Colonic mucosa (tissue), 4 donors: Measurements from ENCODE around the gene PKHD1. TPM values are rescaled to one million over a fixed set of nuclear protein-coding genes. Genes with fewer than 3 reads are reported as not detected.

Experiments
- DNase-seq: peaks from one replicate; pipeline ENCODE4 v3.0.0-alpha.2; 2020
- H3K27ac ChIP-seq: fragments of 200-600 bp; one replicate; pipeline ENCODE4 v1.8.0; 2021
- H3K27me3 ChIP-seq: fragments of 200-600 bp; one replicate; pipeline ENCODE4 v1.8.0; 2021
- H3K36me3 ChIP-seq: fragments of 200-600 bp; one replicate; pipeline ENCODE4 v1.8.0; 2021
- H3K4me1 ChIP-seq: fragments of 200-600 bp; one replicate; pipeline ENCODE4 v1.8.0; 2021; ENCODE audit warnings: mild to moderate bottlenecking
- H3K4me3 ChIP-seq: fragments of 200-600 bp; one replicate; pipeline ENCODE4 v1.8.0; 2021
- H3K9ac ChIP-seq, 2 donors: one replicate each; pipeline ENCODE4 v1.7.0; 2013; ENCODE audit warnings: control low read depth in 2 of 2, low read depth in 2 of 2, low read length in 2 of 2
- H3K9me3 ChIP-seq: fragments of 200-600 bp; one replicate; pipeline ENCODE4 v1.8.0; 2021
- intact Hi-C: fragments of 100-400 bp; cut with DNase I; formaldehyde crosslinking; loops from one replicate; pipeline ENCODE4 v1.14.1; 2022
- total RNA-seq, 2 donors: library from RNA; stranded (reverse); fragmentation: NEBNext Ultra II Directional in 1 of 2; extraction: Animal tissue kit (Norgen Biotek cat#: 25700) in 1 of 2; gene quantifications; one replicate each; pipeline ENCODE4 v1.2.1, GENCODE V29; 2021
- TF ChIP-seq, protein P1 (sequence below): fragments of 200-600 bp; IDR thresholded peaks from one replicate; pipeline ENCODE4 v1.8.0; 2022; ENCODE audit warnings: antibody characterized with exemption, mild to moderate bottlenecking
- donor health status: healthy.
- donor health status: DM: no; HTN: no; CAD: no.
- donor health status: DM: no; HTN: no; CAD: no.

The PKHD1 gene
- total RNA-seq, 2 donors from 2014 or later: 0.08 to 0.10 TPM

DNA sequence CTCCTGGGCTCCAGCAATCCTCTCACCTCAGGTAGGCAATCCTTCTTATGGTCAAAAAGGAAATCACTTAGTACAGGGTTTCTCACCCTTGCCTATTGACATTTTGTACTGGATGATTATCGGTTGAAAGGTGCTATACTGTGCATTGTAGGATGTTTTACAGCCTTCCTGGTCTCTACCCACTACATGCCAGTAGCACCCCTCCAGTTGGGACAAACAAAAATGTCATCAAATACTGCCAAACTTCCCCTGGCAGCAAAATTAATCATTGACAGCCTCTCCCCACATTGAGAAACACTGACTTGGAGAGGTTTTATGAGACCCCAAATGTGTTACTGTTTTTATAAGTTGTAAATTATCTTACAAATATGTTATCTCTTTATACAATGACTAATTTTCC lies 368.1 kb downstream of the PKHD1 start:
- no peak overlapping the region for H3K4me3 ChIP-seq
- no peaks in the 10 kb centered on the region for H3K9me3 ChIP-seq
- H3K9ac ChIP-seq: no peak overlapping the region
- TF ChIP-seq, protein P1, sequence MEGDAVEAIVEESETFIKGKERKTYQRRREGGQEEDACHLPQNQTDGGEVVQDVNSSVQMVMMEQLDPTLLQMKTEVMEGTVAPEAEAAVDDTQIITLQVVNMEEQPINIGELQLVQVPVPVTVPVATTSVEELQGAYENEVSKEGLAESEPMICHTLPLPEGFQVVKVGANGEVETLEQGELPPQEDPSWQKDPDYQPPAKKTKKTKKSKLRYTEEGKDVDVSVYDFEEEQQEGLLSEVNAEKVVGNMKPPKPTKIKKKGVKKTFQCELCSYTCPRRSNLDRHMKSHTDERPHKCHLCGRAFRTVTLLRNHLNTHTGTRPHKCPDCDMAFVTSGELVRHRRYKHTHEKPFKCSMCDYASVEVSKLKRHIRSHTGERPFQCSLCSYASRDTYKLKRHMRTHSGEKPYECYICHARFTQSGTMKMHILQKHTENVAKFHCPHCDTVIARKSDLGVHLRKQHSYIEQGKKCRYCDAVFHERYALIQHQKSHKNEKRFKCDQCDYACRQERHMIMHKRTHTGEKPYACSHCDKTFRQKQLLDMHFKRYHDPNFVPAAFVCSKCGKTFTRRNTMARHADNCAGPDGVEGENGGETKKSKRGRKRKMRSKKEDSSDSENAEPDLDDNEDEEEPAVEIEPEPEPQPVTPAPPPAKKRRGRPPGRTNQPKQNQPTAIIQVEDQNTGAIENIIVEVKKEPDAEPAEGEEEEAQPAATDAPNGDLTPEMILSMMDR: no peak
- DNase-seq: no peak
- no peaks in the 10 kb centered on the region for H3K36me3 ChIP-seq
- no peaks in the 10 kb centered on the region for H3K4me1 ChIP-seq
- no peaks in the 10 kb centered on the region for H3K27me3 ChIP-seq
- intact Hi-C loops: no loop called here
- H3K27ac ChIP-seq: no peak overlapping the region

DNA sequence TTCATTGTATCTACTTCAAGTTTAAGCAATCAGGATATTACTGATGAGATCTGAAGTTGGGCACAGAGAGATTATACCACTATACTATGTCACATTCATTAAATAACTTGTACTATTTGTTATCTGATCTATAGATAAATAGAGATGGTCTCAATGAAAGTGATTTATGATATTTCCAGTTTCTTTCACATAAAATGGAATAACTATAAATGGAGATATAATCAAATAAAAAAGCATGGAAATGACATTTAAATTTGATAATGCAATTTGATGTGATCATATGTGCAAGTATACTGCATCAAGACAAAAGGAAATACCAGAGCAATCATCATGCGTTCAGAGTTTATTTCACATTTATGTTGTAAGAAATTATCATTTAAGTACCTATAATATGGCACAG lies 368.9 kb downstream of the PKHD1 start:
- DNase-seq: no peak
- no peaks in the 10 kb centered on the region for H3K27me3 ChIP-seq
- no peaks in the 10 kb centered on the region for H3K4me1 ChIP-seq
- intact Hi-C loops: no loop called here
- H3K9ac ChIP-seq: no peak overlapping the region
- no peaks in the 10 kb centered on the region for H3K36me3 ChIP-seq
- no peak overlapping the region for H3K4me3 ChIP-seq
- TF ChIP-seq, protein P1: no peak
- no peak overlapping the region for H3K27ac ChIP-seq
- no peaks in the 10 kb centered on the region for H3K9me3 ChIP-seq

DNA sequence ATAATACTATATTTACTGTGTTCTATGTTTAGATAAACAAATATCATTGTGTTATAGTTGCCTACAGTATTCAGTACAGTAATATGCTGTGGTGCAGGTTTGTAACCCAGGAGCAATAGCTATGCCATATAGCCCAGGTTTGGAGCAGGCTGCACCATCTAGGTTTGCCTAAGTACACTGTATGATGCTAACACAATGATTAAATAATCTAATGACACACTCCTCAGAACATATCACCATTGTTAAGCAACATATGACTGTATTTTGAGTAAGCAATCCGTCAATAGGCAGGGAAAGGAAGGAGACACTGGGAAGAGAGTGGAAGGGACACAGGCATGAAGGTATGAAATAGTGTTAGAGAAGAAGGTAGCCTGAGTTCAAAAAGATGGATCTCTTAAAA lies 369.9 kb downstream of the PKHD1 start:
- H3K9ac ChIP-seq: no peak overlapping the region
- no peak overlapping the region for H3K4me3 ChIP-seq
- intact Hi-C loops: no loop called here
- DNase-seq: no peak
- H3K27me3 ChIP-seq: no peaks in the 10 kb centered on the region
- no peaks in the 10 kb centered on the region for H3K36me3 ChIP-seq
- no peaks in the 10 kb centered on the region for H3K9me3 ChIP-seq
- H3K27ac ChIP-seq: no peak overlapping the region
- TF ChIP-seq, protein P1: no peak
- H3K4me1 ChIP-seq: no peaks in the 10 kb centered on the region

DNA sequence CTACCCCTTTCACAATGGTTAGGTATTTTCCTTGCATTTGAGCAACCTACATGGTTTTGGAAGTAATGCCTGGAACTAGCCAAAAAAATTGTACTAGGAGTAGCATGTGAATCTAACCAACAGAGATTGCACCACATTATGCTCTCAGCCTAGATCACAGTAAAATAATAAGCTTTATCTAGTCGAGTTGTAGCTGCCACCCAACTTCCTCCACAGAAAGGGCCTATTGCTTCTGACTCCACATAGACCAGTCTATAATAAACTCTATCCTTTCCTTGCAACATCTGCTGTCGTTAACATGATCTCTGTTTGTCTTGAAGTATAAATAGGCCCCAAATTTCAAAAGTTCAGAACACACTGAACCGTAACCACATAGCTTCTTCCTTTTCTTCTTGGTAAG lies 375.5 kb downstream of the PKHD1 start:
- H3K27ac ChIP-seq: no peak overlapping the region
- DNase-seq: no peak
- no peak overlapping the region for H3K9ac ChIP-seq
- TF ChIP-seq, protein P1: no peak
- H3K9me3 ChIP-seq: no peaks in the 10 kb centered on the region
- intact Hi-C loops: no loop called here
- no peak overlapping the region for H3K4me3 ChIP-seq
- no peaks in the 10 kb centered on the region for H3K4me1 ChIP-seq
- no peaks in the 10 kb centered on the region for H3K27me3 ChIP-seq
- H3K36me3 ChIP-seq: no peaks in the 10 kb centered on the region

DNA sequence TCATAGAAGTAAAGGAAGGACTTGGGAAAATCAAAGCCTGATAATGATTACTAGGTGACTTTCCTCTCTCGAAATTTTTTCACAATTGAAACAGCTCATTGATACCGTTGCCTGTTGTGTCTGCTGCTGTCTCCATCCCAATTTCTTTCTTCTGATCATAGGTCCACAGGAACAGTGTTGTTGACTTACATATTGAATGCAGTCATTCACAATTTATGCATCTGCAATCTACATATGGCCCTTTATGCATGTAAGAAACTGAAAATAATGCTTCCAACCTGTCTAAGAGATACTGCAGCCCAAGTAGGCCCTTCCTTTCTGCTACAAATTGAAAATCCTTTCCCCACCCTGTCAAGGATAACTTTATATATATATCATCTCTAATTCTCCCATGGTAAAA lies 381.3 kb downstream of the PKHD1 start:
- Histone ChIP-seq H3K27me3 (no peaks in the 10 kb centered on the region), H3K4me3 (no peak overlapping the region), H3K27ac (no peak overlapping the region), H3K9me3 (no peaks in the 10 kb centered on the region), H3K36me3 (no peaks in the 10 kb centered on the region), H3K4me1 (no peaks in the 10 kb centered on the region), H3K9ac (no peak overlapping the region)
- intact Hi-C loops: no loop called here
- DNase-seq: no peak
- TF ChIP-seq, protein P1: no peak
